IMR-90 (cell line): ENCODE data around the gene NOTCH2. TPM values are rescaled to one million over a fixed set of nuclear protein-coding genes. Genes with fewer than 3 reads are reported as not detected.

Source experiments
- ATAC-seq: fragments of 200-7000 bp; cut with Tn5 transposase; 2 replicates; pipeline ENCODE4 v1.9.1; 2020; ENCODE audit warnings: low read depth, mild to moderate bottlenecking, moderate library complexity
- BruUV-seq: library from RNA; stranded (reverse); fragments of 400-500 nt; replicated peaks from 2 replicates; lab custom pipeline; 2021; lab: Mats Ljungman, UMichigan
- CTCF ChIA-PET: fragments of 300-600 bp; formaldehyde crosslinking; extraction: SDS; loops from one replicate; lab custom pipeline; 2021; ENCODE audit warnings: antibody characterized with exemption; lab: Yijun Ruan, JAX
- POLR2A ChIA-PET: fragments of 300-600 bp; sonication (Branson Sonifier 250); formaldehyde crosslinking; loops from one replicate; lab custom pipeline; 2022; ENCODE audit warnings: antibody characterized with exemption; ENCODE audit not compliant: unreplicated experiment; lab: Charles Lee
- DNase-seq: peaks from one replicate; pipeline ENCODE4 v3.0.0; 2013
- H2AFZ ChIP-seq: replicated peaks from 2 replicates; pipeline ENCODE3; 2013; ENCODE audit warnings: low read length, mild to moderate bottlenecking; ENCODE audit not compliant: poor library complexity
- H2AK5ac ChIP-seq: 2 replicates; pipeline ENCODE4 v1.6.1; 2013; ENCODE audit warnings: low read depth, low read length, inconsistent platforms
- H2AK9ac ChIP-seq: replicated peaks from 2 replicates; pipeline ENCODE3; 2013; ENCODE audit warnings: mild to moderate bottlenecking, low read depth, low read length, moderate library complexity; ENCODE audit not compliant: poor library complexity
- H2BK120ac ChIP-seq: 2 replicates; pipeline ENCODE4 v1.6.1; 2013; ENCODE audit warnings: low read depth, low read length, inconsistent platforms
- H2BK15ac ChIP-seq: 3 replicates; pipeline ENCODE4 v1.6.1; 2013; ENCODE audit warnings: low read depth, low read length, inconsistent platforms
- H2BK20ac ChIP-seq: 2 replicates; pipeline ENCODE4 v1.6.1; 2013; ENCODE audit warnings: low read depth, mild to moderate bottlenecking, inconsistent platforms, low read length, moderate library complexity
- H2BK5ac ChIP-seq: 2 replicates; pipeline ENCODE4 v1.6.1; 2013; ENCODE audit warnings: mild to moderate bottlenecking, low read depth, low read length, inconsistent platforms; ENCODE audit not compliant: poor library complexity, severe bottlenecking
- H3K14ac ChIP-seq: replicated peaks from 2 replicates; pipeline ENCODE4 v1.6.1; 2013; ENCODE audit warnings: low read depth, low read length, inconsistent platforms
- H3K18ac ChIP-seq: 2 replicates; pipeline ENCODE4 v1.6.1; 2013; ENCODE audit warnings: low read depth, low read length, control low read depth
- H3K23ac ChIP-seq: 2 replicates; pipeline ENCODE4 v1.6.1; 2013; ENCODE audit warnings: low read depth, low read length, inconsistent platforms
- H3K27ac ChIP-seq: 2 replicates; pipeline ENCODE4 v1.5.1; 2013; ENCODE audit warnings: mild to moderate bottlenecking, control low read depth, low read length; ENCODE audit not compliant: insufficient read depth
- H3K27me3 ChIP-seq: 2 replicates; pipeline ENCODE4 v1.6.1; 2013; ENCODE audit warnings: low read length; ENCODE audit not compliant: control insufficient read depth, insufficient read depth
- H3K36me3 ChIP-seq: 2 replicates; pipeline ENCODE4 v1.6.1; 2013; ENCODE audit warnings: low read length, mixed read lengths; ENCODE audit not compliant: control insufficient read depth, insufficient read depth
- H3K4ac ChIP-seq: 2 replicates; pipeline ENCODE4 v1.6.1; 2013; ENCODE audit warnings: low read depth, low read length, inconsistent platforms
- H3K4me1 ChIP-seq: 2 replicates; pipeline ENCODE4 v1.6.1; 2013; ENCODE audit warnings: low read length, mixed read lengths; ENCODE audit not compliant: control insufficient read depth, insufficient read depth
- H3K4me2 ChIP-seq: 2 replicates; pipeline ENCODE4 v1.6.1; 2013; ENCODE audit warnings: low read depth, mild to moderate bottlenecking, control low read depth, low read length, moderate library complexity
- H3K4me3 ChIP-seq: 2 replicates; pipeline ENCODE4 v1.5.1; 2013; ENCODE audit warnings: low read depth, mild to moderate bottlenecking, control low read depth, low read length, moderate library complexity; ENCODE audit not compliant: insufficient read depth
- H3K56ac ChIP-seq: 2 replicates; pipeline ENCODE4 v1.6.1; 2013; ENCODE audit warnings: low read length, inconsistent platforms; ENCODE audit not compliant: insufficient read depth; ENCODE audit errors: extremely low read depth
- H3K79me1 ChIP-seq, 2 experiments: 2 replicates each; pipeline ENCODE4 v1.6.1; 2013; ENCODE audit warnings: low read length in 2 of 2, inconsistent platforms in 1 of 2, low read depth in 1 of 2
- H3K9ac ChIP-seq: 2 replicates; pipeline ENCODE4 v1.6.1; 2013; ENCODE audit warnings: low read depth, low read length, control low read depth
- H3K9me1 ChIP-seq: 2 replicates; pipeline ENCODE4 v1.6.1; 2013; ENCODE audit warnings: low read length, inconsistent platforms; ENCODE audit not compliant: insufficient read depth
- H3K9me3 ChIP-seq: 2 replicates; pipeline ENCODE4 v1.6.1; 2013; ENCODE audit warnings: low read length; ENCODE audit not compliant: control insufficient read depth, insufficient read depth
- H4K20me1 ChIP-seq: 2 replicates; pipeline ENCODE4 v1.6.1; 2013; ENCODE audit warnings: low read length, inconsistent platforms; ENCODE audit not compliant: insufficient read depth
- H4K5ac ChIP-seq: 2 replicates; pipeline ENCODE4 v1.6.1; 2013; ENCODE audit warnings: mild to moderate bottlenecking, low read depth, low read length, control low read depth
- H4K8ac ChIP-seq, 2 experiments: 2 replicates each; pipeline ENCODE4 v1.6.1; 2013; ENCODE audit warnings: low read depth in 2 of 2, low read length in 2 of 2, control low read depth in 1 of 2, inconsistent platforms in 1 of 2
- H4K91ac ChIP-seq: 2 replicates; pipeline ENCODE4 v1.6.1; 2013; ENCODE audit warnings: low read depth, low read length, inconsistent platforms; ENCODE audit not compliant: insufficient read depth
- MAFK ChIP-seq: IDR thresholded peaks from 2 replicates; pipeline ENCODE4 v1.6.1; 2012; ENCODE audit warnings: low read depth, low read length, improper control_type of control experiment
- MAZ ChIP-seq: IDR thresholded peaks from 2 replicates; pipeline ENCODE4 v1.6.1; 2012; ENCODE audit warnings: low read depth, mild to moderate bottlenecking, low read length, improper control_type of control experiment, moderate library complexity, borderline replicate concordance
- MXI1 ChIP-seq: IDR thresholded peaks from 2 replicates; pipeline ENCODE4 v1.6.1; 2012; ENCODE audit warnings: low read depth, mild to moderate bottlenecking, low read length, moderate library complexity, borderline replicate concordance
- RCOR1 ChIP-seq: IDR thresholded peaks from 2 replicates; pipeline ENCODE4 v1.6.1; 2012; ENCODE audit warnings: mild to moderate bottlenecking, low read length, improper control_type of control experiment; ENCODE audit not compliant: insufficient replicate concordance
- RFX5 ChIP-seq: IDR thresholded peaks from 2 replicates; pipeline ENCODE4 v1.8.0; 2012; ENCODE audit warnings: low read depth, mild to moderate bottlenecking, low read length, moderate library complexity
- SMC3 ChIP-seq: fragments of 150-350 bp; IDR thresholded peaks from 2 replicates; pipeline ENCODE4 v1.6.1; 2016; ENCODE audit warnings: low read depth, mild to moderate bottlenecking, antibody characterized with exemption, low read length, moderate library complexity
- WGBS, 2 experiments: methylation state at CpG; one replicate each; pipeline versions ENCODE4 v1.1.5 to v1.1.7; 2013; ENCODE audit warnings: missing lambda C conversion rate in 2 of 2; ENCODE audit not compliant: insufficient read length in 1 of 2; ENCODE audit errors: extremely low coverage in 2 of 2; 5-methylcytosine and 5-hydroxymethylcytosine counted together
- dilution Hi-C: fragments of 300-500 bp; cut with HindIII; formaldehyde crosslinking; loops from one replicate; pipeline ENCODE4 v1.14.3; 2018; ENCODE audit warnings: low sequenced_read_pairs; ENCODE audit not compliant: unreplicated experiment
- in situ Hi-C: fragments of 300-500 bp; cut with MboI; formaldehyde crosslinking; loops from 3 replicates; pipeline ENCODE4 v1.14.3; 2019; ENCODE audit warnings: low sequenced_read_pairs, inconsistent platforms, mixed read lengths
- intact Hi-C: fragments of 100-400 bp; cut with micrococcal nuclease; formaldehyde crosslinking; loops from 2 replicates; pipeline ENCODE4 v1.10.0; 2022
- polyA plus RNA-seq, 3 experiments: library from polyadenylated mRNA; depleted of rRNA; stranded (reverse); fragments of >200 nt; gene quantifications; 2 replicates each; pipeline ENCODE4 v1.2.3, GENCODE V29; 2012; ENCODE audit warnings: low replicate concordance in 1 of 3
- total RNA-seq: library from RNA; depleted of rRNA; stranded (reverse); fragments of >200 nt; gene quantifications from 2 replicates; pipeline ENCODE4 v1.2.3, GENCODE V29; 2012
- TF ChIP-seq, protein P1 (sequence below): conservative IDR thresholded peaks from 2 replicates; pipeline ENCODE4 v1.5.1; 2012; ENCODE audit warnings: mild to moderate bottlenecking, low read depth, low read length, improper control_type of control experiment
- TF ChIP-seq, protein P2 (sequence below): fragments of 150-350 bp; IDR thresholded peaks from 2 replicates; pipeline ENCODE4 v1.6.1; 2016; ENCODE audit warnings: low read depth, mild to moderate bottlenecking, low read length, moderate library complexity, borderline replicate concordance

NOTCH2 gene
- total and polyA plus RNA-seq, 2 of the 4 experiments (the other 2 are of a cell fraction) = 40.4 to 131 TPM

DNA sequence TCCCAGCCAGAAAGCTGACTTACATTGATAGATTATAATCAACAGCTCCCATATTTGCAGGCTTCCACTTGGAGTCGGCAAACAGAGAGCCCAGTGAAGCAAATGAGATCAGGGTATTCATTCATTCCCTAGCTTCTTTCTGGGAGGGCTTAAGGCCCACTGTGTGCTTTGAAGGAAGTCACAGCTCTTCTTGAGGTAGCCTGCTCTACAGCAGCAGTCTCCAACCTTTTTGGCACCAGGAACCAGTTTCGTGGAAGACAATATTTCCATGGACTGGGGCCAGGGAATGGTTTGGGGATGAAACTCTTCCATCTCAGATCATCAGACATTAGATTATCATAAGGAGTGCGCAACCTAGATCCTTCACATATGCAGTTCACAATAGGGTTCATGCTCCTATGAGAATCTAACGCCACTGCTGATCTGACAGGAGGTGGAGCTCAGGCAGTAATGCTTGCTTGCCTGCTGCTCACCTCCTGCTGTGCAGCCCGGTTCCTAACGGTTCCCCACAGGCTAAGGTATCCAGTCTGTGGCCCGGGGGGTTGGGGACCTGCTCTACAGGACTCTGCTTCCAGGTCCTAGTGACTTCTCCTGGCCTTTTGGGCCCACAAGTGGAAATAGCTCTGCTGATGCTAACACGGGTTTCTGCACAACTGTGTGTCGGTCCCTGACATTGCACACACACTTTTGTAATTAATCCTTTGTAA is 159.4 kb downstream of the NOTCH2 start:
- H3K79me1 ChIP-seq = peaks cover 0 to 17% of the 10 kb centered on the region in 2 experiments; a peak in 1 of 4 replicates
- no peak overlapping the region for H2AFZ ChIP-seq
- no peaks in the 10 kb centered on the region for H3K9me3 ChIP-seq
- no peak overlapping the region for H3K4me2 ChIP-seq
- H2BK20ac ChIP-seq = no peak overlapping the region
- no peaks in the 10 kb centered on the region for H4K20me1 ChIP-seq
- H3K56ac ChIP-seq = no peak overlapping the region
- in situ Hi-C loops = no loop called here
- no peak overlapping the region for H4K5ac ChIP-seq
- no peak overlapping the region for H3K23ac ChIP-seq
- H2AK9ac ChIP-seq = no peak overlapping the region
- no peak overlapping the region for H3K14ac ChIP-seq
- no peak overlapping the region for H4K91ac ChIP-seq
- H2BK5ac ChIP-seq = no peak overlapping the region
- no peak overlapping the region for H2AK5ac ChIP-seq
- POLR2A ChIA-PET = no interaction called here
- intact Hi-C loops = no loop called here
- no peaks in the 10 kb centered on the region for H3K4me1 ChIP-seq
- no peaks in the 10 kb centered on the region for H3K27me3 ChIP-seq
- no peak overlapping the region for H3K4me3 ChIP-seq
- WGBS, 2 experiments = 33% methylated on average over 2 of the region's 9 CpGs; no CpG with 5 or more reads in 1 of the 2 experiments
- TF ChIP-seq, protein P1, sequence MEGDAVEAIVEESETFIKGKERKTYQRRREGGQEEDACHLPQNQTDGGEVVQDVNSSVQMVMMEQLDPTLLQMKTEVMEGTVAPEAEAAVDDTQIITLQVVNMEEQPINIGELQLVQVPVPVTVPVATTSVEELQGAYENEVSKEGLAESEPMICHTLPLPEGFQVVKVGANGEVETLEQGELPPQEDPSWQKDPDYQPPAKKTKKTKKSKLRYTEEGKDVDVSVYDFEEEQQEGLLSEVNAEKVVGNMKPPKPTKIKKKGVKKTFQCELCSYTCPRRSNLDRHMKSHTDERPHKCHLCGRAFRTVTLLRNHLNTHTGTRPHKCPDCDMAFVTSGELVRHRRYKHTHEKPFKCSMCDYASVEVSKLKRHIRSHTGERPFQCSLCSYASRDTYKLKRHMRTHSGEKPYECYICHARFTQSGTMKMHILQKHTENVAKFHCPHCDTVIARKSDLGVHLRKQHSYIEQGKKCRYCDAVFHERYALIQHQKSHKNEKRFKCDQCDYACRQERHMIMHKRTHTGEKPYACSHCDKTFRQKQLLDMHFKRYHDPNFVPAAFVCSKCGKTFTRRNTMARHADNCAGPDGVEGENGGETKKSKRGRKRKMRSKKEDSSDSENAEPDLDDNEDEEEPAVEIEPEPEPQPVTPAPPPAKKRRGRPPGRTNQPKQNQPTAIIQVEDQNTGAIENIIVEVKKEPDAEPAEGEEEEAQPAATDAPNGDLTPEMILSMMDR = no peak
- TF ChIP-seq MAZ (no peak), RCOR1 (no peak), RFX5 (no peak), MAFK (no peak), SMC3 (no peak), MXI1 (no peak)
- TF ChIP-seq, protein P2, sequence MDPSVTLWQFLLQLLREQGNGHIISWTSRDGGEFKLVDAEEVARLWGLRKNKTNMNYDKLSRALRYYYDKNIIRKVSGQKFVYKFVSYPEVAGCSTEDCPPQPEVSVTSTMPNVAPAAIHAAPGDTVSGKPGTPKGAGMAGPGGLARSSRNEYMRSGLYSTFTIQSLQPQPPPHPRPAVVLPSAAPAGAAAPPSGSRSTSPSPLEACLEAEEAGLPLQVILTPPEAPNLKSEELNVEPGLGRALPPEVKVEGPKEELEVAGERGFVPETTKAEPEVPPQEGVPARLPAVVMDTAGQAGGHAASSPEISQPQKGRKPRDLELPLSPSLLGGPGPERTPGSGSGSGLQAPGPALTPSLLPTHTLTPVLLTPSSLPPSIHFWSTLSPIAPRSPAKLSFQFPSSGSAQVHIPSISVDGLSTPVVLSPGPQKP = no peak
- no peak for ATAC-seq
- no peak overlapping the region for H3K4ac ChIP-seq
- no peak overlapping the region for H2BK15ac ChIP-seq
- no peak for DNase-seq
- no peak overlapping the region for H3K18ac ChIP-seq
- H3K36me3 ChIP-seq = peaks cover 15% of the 10 kb centered on the region
- BruUV-seq = no TSS peak
- H4K8ac ChIP-seq = no peak overlapping the region
- H3K9ac ChIP-seq = no peak overlapping the region
- no peak overlapping the region for H3K27ac ChIP-seq
- H3K9me1 ChIP-seq = peaks cover 5% of the 10 kb centered on the region; the same call in 1 of the 2 replicates
- H2BK120ac ChIP-seq = no peak overlapping the region
- dilution Hi-C loops = no loop called here
- CTCF ChIA-PET = interaction anchor here (0.7 kb wide), 1 partner anchor 32 kb away, joined by 3 read pairs; no protein-coding TSS in a partner anchor
